ENCODE results near the gene ESR1.

The ESR1 gene

GRCh38 chr6:151807513-151808370 is at the start of gene ESR1:
Gene ESR1 (plus strand): TSS chr6:151807682. CDS start chr6:151807913, 231 bp downstream.
- TF ChIP-seq ARNTL (CRISPR knock-in tag; IDR thresholded peaks at IDR 0.05; ENCODE audit: borderline replicate concordance, low read depth), result no peak
- no peak for TF ChIP-seq ZNF70 (CRISPR knock-in tag; IDR thresholded peaks at IDR 0.05)
- TF ChIP-seq TSHZ2 (CRISPR knock-in tag; IDR thresholded peaks at IDR 0.05), result no peak
- TF ChIP-seq POU6F1 (CRISPR knock-in tag; IDR thresholded peaks at IDR 0.05; ENCODE audit: borderline replicate concordance, low read depth), result no peak
- no peak for TF ChIP-seq ISL1 (CRISPR knock-in tag; IDR thresholded peaks at IDR 0.05)
- TF ChIP-seq CSRNP3 (CRISPR knock-in tag; IDR thresholded peaks at IDR 0.05), result no peak
- no peak for TF ChIP-seq OSR1 (CRISPR knock-in tag; IDR thresholded peaks at IDR 0.05)
- TF ChIP-seq ZNF8 (CRISPR knock-in tag; IDR thresholded peaks at IDR 0.05), result no peak
- TF ChIP-seq TCF4 (CRISPR knock-in tag; IDR thresholded peaks at IDR 0.05; ENCODE audit: borderline replicate concordance), result no peak
- TF ChIP-seq ZFP30 (CRISPR knock-in tag; IDR thresholded peaks at IDR 0.05), result no peak
- no peak for TF ChIP-seq SNAI2 (CRISPR knock-in tag; IDR thresholded peaks at IDR 0.05)
- TF ChIP-seq ZC3H10 (CRISPR knock-in tag; IDR thresholded peaks at IDR 0.05), result no peak
- no peak for TF ChIP-seq BACH2 (CRISPR knock-in tag; IDR thresholded peaks at IDR 0.05; ENCODE audit: borderline replicate concordance)
- ATAC-seq, result peak; percentile 31

- no peak for ATAC-seq
- TF ChIP-seq GLIS3 (CRISPR knock-in tag; IDR thresholded peaks at IDR 0.05), result no peak
- TF ChIP-seq TOX (CRISPR knock-in tag; IDR thresholded peaks at IDR 0.05; ENCODE audit: borderline replicate concordance), result no peak
- TF ChIP-seq ZFP3 (CRISPR knock-in tag; IDR thresholded peaks at IDR 0.05), result no peak
- TF ChIP-seq POU6F1 (CRISPR knock-in tag; IDR thresholded peaks at IDR 0.05; ENCODE audit: borderline replicate concordance, low read depth), result no peak
- no peak for TF ChIP-seq TSHZ2 (CRISPR knock-in tag; IDR thresholded peaks at IDR 0.05)
- TF ChIP-seq PPARA (CRISPR knock-in tag; IDR thresholded peaks at IDR 0.05; ENCODE audit: borderline replicate concordance), result no peak
- TF ChIP-seq SNAI2 (CRISPR knock-in tag; IDR thresholded peaks at IDR 0.05), result no peak
- no peak for TF ChIP-seq OSR1 (CRISPR knock-in tag; IDR thresholded peaks at IDR 0.05)
Measured at GRCh38 chr6:151760486-151760885, 47.0 kb upstream of the ESR1 start.

GRCh38 chr6:151761851-151762250 is 45.6 kb upstream of the ESR1 start:
- ATAC-seq, result no peak
- TF ChIP-seq RARB (CRISPR knock-in tag; IDR thresholded peaks at IDR 0.05), result no peak
- no peak for TF ChIP-seq ZNF8 (CRISPR knock-in tag; IDR thresholded peaks at IDR 0.05)
- no peak for TF ChIP-seq ZNF70 (CRISPR knock-in tag; IDR thresholded peaks at IDR 0.05)
- TF ChIP-seq CSDC2 (CRISPR knock-in tag; IDR thresholded peaks at IDR 0.05), result no peak
- no peak for TF ChIP-seq ZNF565 (CRISPR knock-in tag; conservative IDR thresholded peaks at IDR 0.05; ENCODE audit: low read depth)
- no peak for TF ChIP-seq ESRRG (CRISPR knock-in tag; IDR thresholded peaks at IDR 0.05)
- TF ChIP-seq TOX (CRISPR knock-in tag; IDR thresholded peaks at IDR 0.05; ENCODE audit: borderline replicate concordance), result no peak
- no peak for TF ChIP-seq PPARA (CRISPR knock-in tag; IDR thresholded peaks at IDR 0.05; ENCODE audit: borderline replicate concordance)
- no peak for TF ChIP-seq CREB5 (CRISPR knock-in tag; IDR thresholded peaks at IDR 0.05; ENCODE audit: low read depth)
- no peak for TF ChIP-seq OSR1 (CRISPR knock-in tag; IDR thresholded peaks at IDR 0.05)
- no peak for TF ChIP-seq POU6F1 (CRISPR knock-in tag; IDR thresholded peaks at IDR 0.05; ENCODE audit: borderline replicate concordance, low read depth)
- TF ChIP-seq SNAI2 (CRISPR knock-in tag; IDR thresholded peaks at IDR 0.05), result no peak
- no peak for TF ChIP-seq ISL1 (CRISPR knock-in tag; IDR thresholded peaks at IDR 0.05)
